Measurements from ENCODE around the gene KCNC1.

DNA sequence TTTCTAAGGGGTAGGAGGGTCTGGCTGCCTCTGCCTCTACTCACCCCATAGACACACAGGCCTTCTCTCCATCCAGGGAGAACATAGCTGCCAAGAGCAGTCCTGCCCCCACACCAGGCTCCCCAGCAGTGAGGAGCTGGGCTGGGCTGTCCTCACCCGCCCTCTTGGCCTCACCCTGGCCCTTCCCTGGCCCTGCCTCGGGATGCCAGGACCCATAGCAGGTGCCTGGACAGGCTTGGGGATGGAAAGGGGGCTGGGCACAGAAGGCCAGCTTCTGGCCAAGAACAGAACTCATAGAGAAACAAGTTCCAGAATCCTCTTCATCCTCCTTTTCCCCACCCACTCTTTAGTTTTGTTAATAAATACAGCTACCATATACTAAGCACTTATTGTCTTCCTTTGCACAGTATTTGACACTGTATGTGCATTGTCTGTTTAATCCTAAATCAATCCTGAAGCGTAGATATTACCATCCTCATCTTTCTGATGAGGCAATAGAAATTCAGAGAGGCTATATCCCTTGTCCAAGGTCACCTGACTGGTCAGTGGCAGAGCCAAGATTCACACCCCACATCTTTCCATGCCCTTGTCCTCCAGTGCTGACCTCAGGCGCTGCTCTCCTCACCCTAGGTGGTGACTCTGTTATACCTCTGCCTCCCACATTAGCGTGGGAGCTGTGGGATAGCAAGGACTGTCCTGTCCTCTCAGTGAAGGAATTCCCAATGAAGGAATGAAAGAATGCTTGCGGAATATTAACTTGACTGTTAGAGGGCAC, 37.2 kb upstream of the KCNC1 start:
- TF ChIP-seq, protein P1, sequence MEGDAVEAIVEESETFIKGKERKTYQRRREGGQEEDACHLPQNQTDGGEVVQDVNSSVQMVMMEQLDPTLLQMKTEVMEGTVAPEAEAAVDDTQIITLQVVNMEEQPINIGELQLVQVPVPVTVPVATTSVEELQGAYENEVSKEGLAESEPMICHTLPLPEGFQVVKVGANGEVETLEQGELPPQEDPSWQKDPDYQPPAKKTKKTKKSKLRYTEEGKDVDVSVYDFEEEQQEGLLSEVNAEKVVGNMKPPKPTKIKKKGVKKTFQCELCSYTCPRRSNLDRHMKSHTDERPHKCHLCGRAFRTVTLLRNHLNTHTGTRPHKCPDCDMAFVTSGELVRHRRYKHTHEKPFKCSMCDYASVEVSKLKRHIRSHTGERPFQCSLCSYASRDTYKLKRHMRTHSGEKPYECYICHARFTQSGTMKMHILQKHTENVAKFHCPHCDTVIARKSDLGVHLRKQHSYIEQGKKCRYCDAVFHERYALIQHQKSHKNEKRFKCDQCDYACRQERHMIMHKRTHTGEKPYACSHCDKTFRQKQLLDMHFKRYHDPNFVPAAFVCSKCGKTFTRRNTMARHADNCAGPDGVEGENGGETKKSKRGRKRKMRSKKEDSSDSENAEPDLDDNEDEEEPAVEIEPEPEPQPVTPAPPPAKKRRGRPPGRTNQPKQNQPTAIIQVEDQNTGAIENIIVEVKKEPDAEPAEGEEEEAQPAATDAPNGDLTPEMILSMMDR (IDR thresholded peaks at IDR 0.05; ENCODE audit: low read depth, low read length): no peak
- no peak for TF ChIP-seq EZH2phosphoT487 (IDR thresholded peaks at IDR 0.05; ENCODE audit: low read depth)
